ENCODE measurements around the gene MORN2. TPM values are rescaled to one million over a fixed set of nuclear protein-coding genes. Genes with fewer than 3 reads are reported as not detected.

Gene MORN2
- total RNA-seq, 1 experiment from 2014 or later = 8.0 TPM

GRCh38 chr2:38907242-38907641, 31.5 kb downstream of the MORN2 start:
- Histone ChIP-seq H2BK5ac (ENCODE audit: insufficient read length, low read length) (no peak overlapping the region), H2AK5ac (ENCODE audit: insufficient read length, low read length) (no peak overlapping the region), H3K9ac (ENCODE audit: extremely low read depth, insufficient read length, low read length) (no peak overlapping the region), H3K4me2 (ENCODE audit: insufficient read depth, insufficient read length, low read length) (no peak overlapping the region), H4K5ac (ENCODE audit: insufficient read length, low read depth, low read length) (no peak overlapping the region), H4K91ac (ENCODE audit: insufficient read length, low read depth, low read length) (no peak overlapping the region), H3K27ac (ENCODE audit: insufficient read length, low read depth, low read length) (no peak overlapping the region), H3K56ac (ENCODE audit: insufficient read length, low read depth, low read length) (no peak overlapping the region), H3K9me3 (ENCODE audit: control insufficient read depth, low read depth, low read length) (no peaks in the 10 kb centered on the region), H2BK12ac (ENCODE audit: insufficient read length, low read depth, low read length) (no peak overlapping the region), H3K79me2 (ENCODE audit: insufficient read depth, low read length) (no peaks in the 10 kb centered on the region), H3T11ph (ENCODE audit: low read length) (no peak overlapping the region), H3K18ac (ENCODE audit: insufficient read length, low read depth, low read length) (no peak overlapping the region), H3K27me3 (ENCODE audit: insufficient read depth, low read length) (no peaks in the 10 kb centered on the region), H3K79me1 (ENCODE audit: insufficient read depth, low read depth, low read length, poor library complexity, severe bottlenecking) (no peaks in the 10 kb centered on the region), H4K8ac (replicated peaks; ENCODE audit: insufficient read length, low read depth, low read length) (no peak overlapping the region), H2BK120ac (ENCODE audit: low read depth, low read length, poor library complexity, severe bottlenecking) (no peak overlapping the region), H3K4me1 (ENCODE audit: insufficient read depth, low read length) (no peaks in the 10 kb centered on the region), H3K23ac (ENCODE audit: insufficient read length, low read depth, low read length) (no peak overlapping the region), H3K23me2 (ENCODE audit: insufficient read length, low read depth, low read length, poor library complexity, severe bottlenecking) (no peaks in the 10 kb centered on the region), H3K4ac (ENCODE audit: low read depth, low read length) (no peak overlapping the region), H3K14ac (ENCODE audit: insufficient read depth, low read length) (no peak overlapping the region), H2BK20ac (ENCODE audit: low read depth, low read length, poor library complexity, severe bottlenecking) (no peak overlapping the region), H4K20me1 (ENCODE audit: control insufficient read depth, insufficient read depth, insufficient read length) (no peaks in the 10 kb centered on the region), H2BK15ac (ENCODE audit: low read depth, low read length) (no peak overlapping the region), H2AFZ (ENCODE audit: low read length) (no peak overlapping the region)
- no peak for DNase-seq
- no peaks in the 10 kb centered on the region for H3K36me3 Mint-ChIP-seq (ENCODE audit: insufficient read depth in 1 of 3, low read depth in 3 of 3)
- H3K4me1 Mint-ChIP-seq = 0 out of 4 replicates have a peak, but pooled peaks cover 0 to 3% of the 10 kb centered on the region in 2 experiments
- no peaks in the 10 kb centered on the region for H3K27me3 Mint-ChIP-seq (ENCODE audit: low read depth)
- H3K27ac Mint-ChIP-seq = no peak overlapping the region
- TF ChIP-seq, protein P1, sequence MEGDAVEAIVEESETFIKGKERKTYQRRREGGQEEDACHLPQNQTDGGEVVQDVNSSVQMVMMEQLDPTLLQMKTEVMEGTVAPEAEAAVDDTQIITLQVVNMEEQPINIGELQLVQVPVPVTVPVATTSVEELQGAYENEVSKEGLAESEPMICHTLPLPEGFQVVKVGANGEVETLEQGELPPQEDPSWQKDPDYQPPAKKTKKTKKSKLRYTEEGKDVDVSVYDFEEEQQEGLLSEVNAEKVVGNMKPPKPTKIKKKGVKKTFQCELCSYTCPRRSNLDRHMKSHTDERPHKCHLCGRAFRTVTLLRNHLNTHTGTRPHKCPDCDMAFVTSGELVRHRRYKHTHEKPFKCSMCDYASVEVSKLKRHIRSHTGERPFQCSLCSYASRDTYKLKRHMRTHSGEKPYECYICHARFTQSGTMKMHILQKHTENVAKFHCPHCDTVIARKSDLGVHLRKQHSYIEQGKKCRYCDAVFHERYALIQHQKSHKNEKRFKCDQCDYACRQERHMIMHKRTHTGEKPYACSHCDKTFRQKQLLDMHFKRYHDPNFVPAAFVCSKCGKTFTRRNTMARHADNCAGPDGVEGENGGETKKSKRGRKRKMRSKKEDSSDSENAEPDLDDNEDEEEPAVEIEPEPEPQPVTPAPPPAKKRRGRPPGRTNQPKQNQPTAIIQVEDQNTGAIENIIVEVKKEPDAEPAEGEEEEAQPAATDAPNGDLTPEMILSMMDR (conservative IDR thresholded peaks at IDR 0.05) = no peak
- WGBS (ENCODE audit: extremely low coverage, insufficient read length, low lambda C conversion rate) = no CpG with 5 or more reads among the region's 1 CpG
- H3K9me3 Mint-ChIP-seq = no peaks in the 10 kb centered on the region
- H3K4me3 Mint-ChIP-seq = no peak overlapping the region
